Effector CD4-positive, alpha-beta T cell (primary cell): ENCODE data around the gene RAC2.
A peak's percentile ranks its signal among the peaks of the same experiment; 100 is the strongest.
"Not testable (repeated sequence)": the region's sequence is repeated elsewhere in the genome, so short reads cannot be mapped to it uniquely, and the experiment has no call there.

Experiments
- DNase-seq: peaks from one replicate; pipeline ENCODE4 v3.0.0-alpha.2; 2020

Gene RAC2

GRCh38 chr22:37254209-37254866 lies 10.3 kb upstream of the RAC2 start:
- no peak for DNase-seq

- no peak for DNase-seq
Observed at GRCh38 chr22:37253126-37253660, 9.1 kb upstream of the RAC2 start.

GRCh38 chr22:37251836-37252235 lies 7.8 kb upstream of the RAC2 start:
- not testable (repeated sequence) for DNase-seq

GRCh38 chr22:37249986-37250385 lies 5.9 kb upstream of the RAC2 start:
- no peak for DNase-seq

- DNase-seq = no peak
Observed at GRCh38 chr22:37248251-37248650, 4.2 kb upstream of the RAC2 start.

- no peak for DNase-seq
Observed at GRCh38 chr22:37245740-37246139, 1.7 kb upstream of the RAC2 start.

- no peak for DNase-seq
Observed at GRCh38 chr22:37244922-37245722, 1.1 kb upstream of the RAC2 start.

GRCh38 chr22:37243402-37244113 lies 511 bp downstream of the RAC2 start:
- DNase-seq = no peak

GRCh38 chr22:37242395-37242918 lies 1.6 kb downstream of the RAC2 start:
- DNase-seq = peak; percentile 86

GRCh38 chr22:37241351-37242142 lies 2.5 kb downstream of the RAC2 start:
- no peak for DNase-seq

- DNase-seq = no peak
Observed at GRCh38 chr22:37240941-37241320, 3.1 kb downstream of the RAC2 start.

- no peak for DNase-seq
Observed at GRCh38 chr22:37240240-37240940, 3.7 kb downstream of the RAC2 start.

GRCh38 chr22:37239336-37240239 lies 4.5 kb downstream of the RAC2 start:
- no peak for DNase-seq

GRCh38 chr22:37237371-37238268 lies 6.4 kb downstream of the RAC2 start:
- DNase-seq = no peak

GRCh38 chr22:37235897-37236607 lies 8.0 kb downstream of the RAC2 start:
- no peak for DNase-seq

GRCh38 chr22:37234736-37235711 lies 9.0 kb downstream of the RAC2 start:
- no peak for DNase-seq
